SK-N-SH (cell line): Measurements from ENCODE around the gene RNF111. TPM values are rescaled to one million over a fixed set of nuclear protein-coding genes. Genes with fewer than 3 reads are reported as not detected.

Source experiments
- CTCF ChIA-PET: fragments of 300-600, 350-600 bp; formaldehyde crosslinking; extraction: SDS; loops from one replicate; lab custom pipeline; 2021; lab: Yijun Ruan, JAX
- POLR2A ChIA-PET: fragments of 350-600 bp; sonication (Branson Sonifier 250); formaldehyde crosslinking; extraction: SDS; loops from one replicate; lab custom pipeline; 2020; ENCODE audit warnings: antibody characterized with exemption, inconsistent platforms; lab: Yijun Ruan, JAX
- DNase-seq: peaks from one replicate; pipeline ENCODE4 v3.0.0; 2012
- H2AFZ ChIP-seq: fragments of 200-600 bp; sonication (generic); 2 replicates; pipeline ENCODE4 v1.8.1; 2016; ENCODE audit warnings: antibody characterized with exemption, mild to moderate bottlenecking, low read depth
- H3F3A ChIP-seq: fragments of 200-600 bp; sonication (generic); replicated peaks from 2 replicates; pipeline ENCODE3; 2016; ENCODE audit warnings: antibody characterized with exemption, mild to moderate bottlenecking; ENCODE audit not compliant: insufficient read depth
- H3K27ac ChIP-seq, 2 experiments: fragments of 200-500 bp in 1 of 2; fragments of 200-600 bp in 1 of 2; sonication (Bioruptor generic) in 1 of 2; sonication (generic), shearing (Covaris generic) in 1 of 2; 2 replicates each; pipeline versions ENCODE4 v1.5.1 to v1.6.1; 2014 to 2016; ENCODE audit warnings: low read depth in 2 of 2, inconsistent platforms in 1 of 2, low read length in 1 of 2, mild to moderate bottlenecking in 1 of 2, mixed read lengths in 1 of 2
- H3K27me3 ChIP-seq: fragments of 200-600 bp; sonication (generic), shearing (Covaris generic); 2 replicates; pipeline ENCODE4 v1.6.1; 2016; ENCODE audit warnings: mixed run types; ENCODE audit not compliant: insufficient read depth
- H3K36me3 ChIP-seq, 2 experiments: fragments of 200-500 bp in 1 of 2; fragments of 200-600 bp in 1 of 2; sonication (Bioruptor generic) in 1 of 2; sonication (generic) in 1 of 2; replicated peaks in 1 of 2; 2 replicates each; pipeline versions ENCODE3 to v1.5.1; 2014 to 2016; ENCODE audit warnings: low read length in 1 of 2, mild to moderate bottlenecking in 1 of 2; ENCODE audit not compliant: insufficient read depth in 2 of 2, control insufficient read depth in 1 of 2
- H3K4me1 ChIP-seq, 2 experiments: fragments of 200-500 bp in 1 of 2; fragments of 200-600 bp in 1 of 2; sonication (Bioruptor generic) in 1 of 2; sonication (generic), shearing (Covaris generic) in 1 of 2; 2 replicates each; pipeline versions ENCODE4 v1.5.1 to v1.6.1; 2014 to 2016; ENCODE audit warnings: low read depth in 1 of 2, low read length in 1 of 2, mixed run types in 1 of 2; ENCODE audit not compliant: insufficient read depth in 2 of 2, control insufficient read depth in 1 of 2
- H3K4me2 ChIP-seq: fragments of 200-600 bp; sonication (generic), shearing (Covaris generic); 2 replicates; pipeline ENCODE4 v1.6.1; 2017; ENCODE audit warnings: mixed run types
- H3K4me3 ChIP-seq, 2 experiments: fragments of 200-500 bp in 1 of 2; fragments of 200-600 bp in 1 of 2; sonication (Bioruptor generic) in 1 of 2; sonication (generic), shearing (Covaris generic) in 1 of 2; 2 replicates each; pipeline versions ENCODE4 v1.5.1 to v1.8.1; 2014 to 2016; ENCODE audit warnings: low read depth in 2 of 2, inconsistent platforms in 1 of 2, low read length in 1 of 2, mild to moderate bottlenecking in 1 of 2, mixed read lengths in 1 of 2, moderate library complexity in 1 of 2
- H3K79me2 ChIP-seq: fragments of 200-600 bp; sonication (generic); 2 replicates; pipeline ENCODE4 v1.8.1; 2017; ENCODE audit warnings: mild to moderate bottlenecking; ENCODE audit not compliant: insufficient read depth
- H3K9ac ChIP-seq: fragments of 200-600 bp; sonication (generic); 2 replicates; pipeline ENCODE4 v1.6.1; 2017; ENCODE audit warnings: mixed run types
- H3K9me2 ChIP-seq: fragments of 200-600 bp; sonication (generic); 2 replicates; pipeline ENCODE4 v1.6.1; 2017; ENCODE audit warnings: mixed run types
- H3K9me3 ChIP-seq: fragments of 200-600 bp; sonication (generic); 2 replicates; pipeline ENCODE4 v1.6.1; 2017; ENCODE audit warnings: mixed run types, mild to moderate bottlenecking, moderate library complexity
- H4K20me1 ChIP-seq: fragments of 200-600 bp; sonication (generic); 2 replicates; pipeline ENCODE4 v1.6.1; 2017; ENCODE audit warnings: mild to moderate bottlenecking, mixed run types; ENCODE audit not compliant: insufficient read depth
- CHD2 ChIP-seq: fragments of 150-350 bp; IDR thresholded peaks from 2 replicates; pipeline ENCODE4 v1.6.1; 2018; ENCODE audit warnings: low read length; ENCODE audit not compliant: partially characterized antibody
- CTCF ChIP-seq: fragments of 200-600 bp; sonication (generic); IDR thresholded peaks from 2 replicates; pipeline ENCODE4 v1.6.1; 2017; ENCODE audit warnings: antibody characterized with exemption, mild to moderate bottlenecking, moderate library complexity
- EP300 ChIP-seq, 2 experiments: IDR thresholded peaks; 2 replicates each; pipeline versions ENCODE4 v1.4.0 to v1.6.1; 2012; ENCODE audit warnings: borderline replicate concordance in 1 of 2, low read depth in 1 of 2, low read length in 1 of 2
- EZH2phosphoT487 ChIP-seq: fragments of 200-600 bp; sonication (generic); IDR thresholded peaks from 2 replicates; pipeline ENCODE4 v1.6.1; 2017; ENCODE audit warnings: low read depth, mixed run types, mild to moderate bottlenecking, antibody characterized with exemption, moderate library complexity, borderline replicate concordance
- FOSL2 ChIP-seq: IDR thresholded peaks from 2 replicates; pipeline ENCODE4 v1.4.0; 2012; ENCODE audit warnings: low read depth, mild to moderate bottlenecking, moderate library complexity, borderline replicate concordance
- FOXJ3 ChIP-seq: sonication (generic); formaldehyde crosslinking; IDR thresholded peaks from 2 replicates; pipeline ENCODE4 v1.5.1; 2020; ENCODE audit warnings: mild to moderate bottlenecking, missing genetic modification reagents
- GATA2 ChIP-seq: sonication (generic); formaldehyde crosslinking; IDR thresholded peaks from 2 replicates; pipeline ENCODE4 v1.5.0; 2020; ENCODE audit warnings: mild to moderate bottlenecking, missing genetic modification reagents
- IRF3 ChIP-seq: fragments of 150-350 bp; IDR thresholded peaks from 2 replicates; pipeline ENCODE4 v1.6.1; 2016; ENCODE audit warnings: mild to moderate bottlenecking, low read depth, low read length
- NRF1 ChIP-seq: IDR thresholded peaks from 2 replicates; pipeline ENCODE4 v1.6.1; 2012; ENCODE audit warnings: low read depth, mild to moderate bottlenecking, low read length
- PBX3 ChIP-seq: IDR thresholded peaks from 2 replicates; pipeline ENCODE4; 2012
- RAD21 ChIP-seq: IDR thresholded peaks from 2 replicates; pipeline ENCODE4 v1.6.1; 2012; ENCODE audit warnings: mild to moderate bottlenecking, low read length
- REST ChIP-seq: IDR thresholded peaks from 2 replicates; pipeline ENCODE4 v1.6.1; 2012; ENCODE audit warnings: mild to moderate bottlenecking, low read depth, low read length, moderate library complexity
- RXRA ChIP-seq: IDR thresholded peaks from 2 replicates; pipeline ENCODE4 v1.4.0; 2012; ENCODE audit warnings: low read depth, mild to moderate bottlenecking, borderline replicate concordance
- SIN3A ChIP-seq: IDR thresholded peaks from 2 replicates; pipeline ENCODE4 v1.6.1; 2012; ENCODE audit warnings: low read depth, mild to moderate bottlenecking, low read length, moderate library complexity, borderline replicate concordance
- USF2 ChIP-seq: fragments of 150-350 bp; IDR thresholded peaks from 2 replicates; pipeline ENCODE4 v1.6.1; 2017; ENCODE audit warnings: antibody characterized with exemption, low read length, low read depth, borderline replicate concordance
- YY1 ChIP-seq: IDR thresholded peaks from 2 replicates; pipeline ENCODE4 v1.4.0; 2012; ENCODE audit warnings: low read depth, mild to moderate bottlenecking
- WGBS: methylation state at CpG from one replicate; pipeline ENCODE4 v1.1.6; 2017; ENCODE audit warnings: low lambda C conversion rate; 5-methylcytosine and 5-hydroxymethylcytosine counted together
- polyA plus RNA-seq, 3 experiments: library from polyadenylated mRNA; depleted of rRNA; stranded (reverse); fragments of >200 nt; gene quantifications; 2 replicates each; pipeline ENCODE4 v1.2.3, GENCODE V29; 2012

The RNF111 gene
- polyA plus RNA-seq, 1 of the 3 experiments (the other 2 are of a cell fraction) = 16.5 TPM

- Histone ChIP-seq H3K36me3 (peaks cover 37 to 50% of the 10 kb centered on the region in 2 experiments), H3K4me2 (no peak overlapping the region), H3K9ac (no peak overlapping the region), H3K4me1 (no peaks in the 10 kb centered on the region), H3K9me2 (no peaks in the 10 kb centered on the region), H3K4me3 (no peak overlapping the region), H3K27me3 (no peaks in the 10 kb centered on the region), H4K20me1 (no peaks in the 10 kb centered on the region), H3F3A (peaks cover 7% of the 10 kb centered on the region), H2AFZ (no peak overlapping the region), H3K9me3 (no peaks in the 10 kb centered on the region), H3K27ac (no peak overlapping the region), H3K79me2 (peaks cover 13% of the 10 kb centered on the region)
- DNase-seq = no peak
- 93% methylated on average over 6 of the region's 6 CpGs for WGBS
- ChIA-PET POLR2A (no interaction called here), CTCF (interaction anchor here (0.6 to 1.4 kb wide), 2 partner anchors 137 to 392 kb away, joined by 4 read pairs; no protein-coding TSS in a partner anchor)
- no peak for TF ChIP-seq IRF3
- no peak for TF ChIP-seq FOSL2
- TF ChIP-seq CTCF = no peak
- no peak for TF ChIP-seq EZH2phosphoT487
- TF ChIP-seq EP300 (IDR thresholded peaks at IDR 0.05; ENCODE audit: borderline replicate concordance in 1 of 2, low read depth in 1 of 2, low read length in 1 of 2) = no peak
- no peak for TF ChIP-seq REST
These were observed 129.3 kb downstream of the RNF111 start for GRCh38 chr15:59116771-59117170.

- Histone ChIP-seq H3K27ac (no peak overlapping the region), H3K4me2 (no peak overlapping the region), H3K27me3 (no peaks in the 10 kb centered on the region), H3K79me2 (peaks cover 3% of the 10 kb centered on the region), H3K4me3 (no peak overlapping the region), H3K9me3 (no peaks in the 10 kb centered on the region), H3F3A (peaks cover 7% of the 10 kb centered on the region), H2AFZ (no peak overlapping the region), H3K36me3 (peaks cover 42 to 43% of the 10 kb centered on the region in 2 experiments), H4K20me1 (no peaks in the 10 kb centered on the region), H3K9ac (no peak overlapping the region), H3K4me1 (no peaks in the 10 kb centered on the region), H3K9me2 (no peaks in the 10 kb centered on the region)
- 95% methylated on average over 5 of the region's 5 CpGs for WGBS
- ChIA-PET POLR2A (no interaction called here), CTCF (interaction anchor here (1.5 kb wide), 1 partner anchor 139 kb away, joined by 3 read pairs; no protein-coding TSS in a partner anchor)
- DNase-seq = no peak
- TF ChIP-seq PBX3 (no peak), RAD21 (no peak), GATA2 (CRISPR knock-in tag) (no peak), FOXJ3 (no peak), CHD2 (no peak), NRF1 (no peak), USF2 (no peak), SIN3A (no peak), RXRA (no peak), IRF3 (no peak), YY1 (no peak), EZH2phosphoT487 (no peak)
These were observed 132.2 kb downstream of the RNF111 start for GRCh38 chr15:59119625-59120024.
